Natural killer cell (primary cell): ENCODE data around the gene AGAP2. TPM values are rescaled to one million over a fixed set of nuclear protein-coding genes. Genes with fewer than 3 reads are reported as not detected.

Experiments
- ATAC-seq, 3 donors: fragments of 150-1000 bp in 2 of 3; fragments of 200-7000 bp in 1 of 3; cut with Tn5 transposase; 1 replicate in 1 of 3; 2 replicates in 2 of 3; pipeline ENCODE4 v1.10.0; 2021; ENCODE audit warnings: mild to moderate bottlenecking in 2 of 3, moderate library complexity in 2 of 3
- DNase-seq, 2 donors: peaks; one replicate each; pipeline versions ENCODE4 v3.0.0 to v3.0.0-alpha.2; 2013 to 2021; ENCODE audit warnings: mixed read lengths in 1 of 2
- H3K27ac ChIP-seq: one replicate; pipeline ENCODE4 v1.5.1; 2013; ENCODE audit warnings: mild to moderate bottlenecking, low read length
- H3K27me3 ChIP-seq: one replicate; pipeline ENCODE4 v1.6.1; 2013; ENCODE audit warnings: low read length; ENCODE audit not compliant: control insufficient read depth, insufficient read depth
- H3K36me3 ChIP-seq: one replicate; pipeline ENCODE4 v1.6.1; 2013; ENCODE audit warnings: low read length; ENCODE audit not compliant: control insufficient read depth, insufficient read depth
- H3K4me1 ChIP-seq: one replicate; pipeline ENCODE4 v1.6.1; 2013; ENCODE audit warnings: low read length; ENCODE audit not compliant: control insufficient read depth, insufficient read depth
- H3K4me3 ChIP-seq: one replicate; pipeline ENCODE4 v1.5.1; 2013; ENCODE audit warnings: low read length
- H3K9me3 ChIP-seq: one replicate; pipeline ENCODE4 v1.6.1; 2013; ENCODE audit warnings: low read length; ENCODE audit not compliant: control insufficient read depth, insufficient read depth
- H3K27ac Mint-ChIP-seq, 2 donors: one replicate each; pipeline ENCODE4 v1.8.0; 2022; ENCODE audit warnings: mild to moderate bottlenecking in 2 of 2, mixed read lengths in 2 of 2, moderate library complexity in 1 of 2
- H3K27me3 Mint-ChIP-seq, 2 donors: one replicate each; pipeline ENCODE4 v1.8.0; 2022; ENCODE audit warnings: low read depth in 2 of 2, mixed read lengths in 2 of 2
- H3K36me3 Mint-ChIP-seq: one replicate; pipeline ENCODE4 v1.8.0; 2022; ENCODE audit warnings: mixed read lengths
- H3K4me1 Mint-ChIP-seq, 2 donors: one replicate each; pipeline ENCODE4 v1.8.0; 2022; ENCODE audit warnings: mixed read lengths in 2 of 2
- H3K4me3 Mint-ChIP-seq: one replicate; pipeline ENCODE4 v1.8.0; 2022; ENCODE audit warnings: mild to moderate bottlenecking, moderate library complexity, mixed read lengths
- H3K9me3 Mint-ChIP-seq, 2 donors: one replicate each; pipeline ENCODE4 v1.8.0; 2022; ENCODE audit warnings: mixed read lengths in 2 of 2
- CTCF ChIP-seq: fragments of 200-600 bp; IDR thresholded peaks from one replicate; pipeline ENCODE4 v1.8.0; 2022; ENCODE audit warnings: antibody characterized with exemption
- WGBS: methylation state at CpG from one replicate; pipeline ENCODE4 v1.1.7; 2013; ENCODE audit warnings: missing lambda C conversion rate; ENCODE audit not compliant: insufficient coverage; 5-methylcytosine and 5-hydroxymethylcytosine counted together
- intact Hi-C: fragments of 100-400 bp; cut with micrococcal nuclease; formaldehyde crosslinking; loops from one replicate; pipeline ENCODE4 v1.14.2; 2022
- total RNA-seq, 4 donors: library from RNA; stranded (reverse); fragments of 120-200 nt in 1 of 4; gene quantifications; one replicate each; pipeline versions ENCODE4 v1.2.3 to v1.2.4, GENCODE V29; 2013 to 2022

Gene AGAP2
- total RNA-seq, 3 donors from 2014 or later (not counting 1 experiment from before 2014, with no cell fraction given) = 54.1 to 63.5 (median 54.8) TPM

GRCh38 chr12:57726151-57726883, 12.2 kb downstream of the AGAP2 start:
- no peaks in the 10 kb centered on the region for H3K9me3 Mint-ChIP-seq
- no peaks in the 10 kb centered on the region for H3K27me3 ChIP-seq
- H3K36me3 Mint-ChIP-seq = no peaks in the 10 kb centered on the region
- H3K27ac Mint-ChIP-seq = peak overlapping the region; percentile 36 to 68
- DNase-seq = peak; percentile 16 to 49
- peaks cover 17 to 20% of the 10 kb centered on the region in 2 donors for H3K4me1 Mint-ChIP-seq
- no peak for TF ChIP-seq CTCF
- H3K4me3 ChIP-seq = no peak overlapping the region
- intact Hi-C loops = no loop called here
- no peak overlapping the region for H3K27ac ChIP-seq
- H3K4me3 Mint-ChIP-seq = peak overlapping the region; percentile 81
- no peaks in the 10 kb centered on the region for H3K27me3 Mint-ChIP-seq
- H3K4me1 ChIP-seq = peaks cover 6% of the 10 kb centered on the region
- ATAC-seq = peak; percentile 45 to 53 (median 52)
- H3K36me3 ChIP-seq = peaks cover 53% of the 10 kb centered on the region
- WGBS = 97% methylated on average over 79 of the region's 79 CpGs
- no peaks in the 10 kb centered on the region for H3K9me3 ChIP-seq

- DNase-seq (no peak), ATAC-seq (no peak)
- peak overlapping the region; percentile 36 to 68 for H3K27ac Mint-ChIP-seq
- Histone ChIP-seq H3K36me3 (peaks cover 53% of the 10 kb centered on the region), H3K27ac (no peak overlapping the region), H3K4me3 (no peak overlapping the region), H3K4me1 (peaks cover 6% of the 10 kb centered on the region), H3K9me3 (no peaks in the 10 kb centered on the region), H3K27me3 (no peaks in the 10 kb centered on the region)
- no peak for TF ChIP-seq CTCF
- no peaks in the 10 kb centered on the region for H3K9me3 Mint-ChIP-seq
- no peak overlapping the region for H3K4me3 Mint-ChIP-seq
- peaks cover 17 to 19% of the 10 kb centered on the region in 2 donors for H3K4me1 Mint-ChIP-seq
- H3K36me3 Mint-ChIP-seq = no peaks in the 10 kb centered on the region
- intact Hi-C loops = no loop called here
- no peaks in the 10 kb centered on the region for H3K27me3 Mint-ChIP-seq
- WGBS = 92% methylated on average over 7 of the region's 10 CpGs
Observed at GRCh38 chr12:57725851-57726150, 12.7 kb downstream of the AGAP2 start.

GRCh38 chr12:57724936-57725740, 13.4 kb downstream of the AGAP2 start:
- Histone ChIP-seq H3K4me3 (no peak overlapping the region), H3K36me3 (peaks cover 53% of the 10 kb centered on the region), H3K9me3 (no peaks in the 10 kb centered on the region), H3K4me1 (peaks cover 6% of the 10 kb centered on the region), H3K27me3 (no peaks in the 10 kb centered on the region), H3K27ac (no peak overlapping the region)
- intact Hi-C loops = no loop called here
- no peak for TF ChIP-seq CTCF
- H3K27ac Mint-ChIP-seq = peak overlapping the region; percentile 68 to 74
- H3K4me1 Mint-ChIP-seq = peaks cover 17 to 19% of the 10 kb centered on the region in 2 donors
- DNase-seq = peak in 1 of 2 donors; percentile 10
- no peak overlapping the region for H3K4me3 Mint-ChIP-seq
- H3K9me3 Mint-ChIP-seq = no peaks in the 10 kb centered on the region
- no peaks in the 10 kb centered on the region for H3K36me3 Mint-ChIP-seq
- ATAC-seq = peak in 1 of 3 donors; percentile 9
- 95% methylated on average over 6 of the region's 11 CpGs for WGBS
- no peaks in the 10 kb centered on the region for H3K27me3 Mint-ChIP-seq
